Fibroblast of skin of abdomen (primary cell): ENCODE measurements around the gene YTHDF1.

Source experiments
- DNase-seq: peaks from one replicate; pipeline ENCODE4 v3.0.0-alpha.2; 2013

YTHDF1 gene

GRCh38 chr20:63155266-63156165, 60.4 kb downstream of the YTHDF1 start:
- no peak for DNase-seq

GRCh38 chr20:63154395-63154794, 61.5 kb downstream of the YTHDF1 start:
- DNase-seq: no peak

GRCh38 chr20:63153254-63154221, 62.4 kb downstream of the YTHDF1 start:
- no peak for DNase-seq

GRCh38 chr20:63152322-63153253, 63.3 kb downstream of the YTHDF1 start:
- no peak for DNase-seq

GRCh38 chr20:63151554-63152321, 64.2 kb downstream of the YTHDF1 start:
- no peak for DNase-seq

- DNase-seq: no peak
Observed at GRCh38 chr20:63150911-63151531, 64.9 kb downstream of the YTHDF1 start.

GRCh38 chr20:63150391-63150898, 65.5 kb downstream of the YTHDF1 start:
- DNase-seq: no peak

GRCh38 chr20:63149531-63150192, 66.3 kb downstream of the YTHDF1 start:
- DNase-seq: no peak

- no peak for DNase-seq
Observed at GRCh38 chr20:63148696-63149095, 67.2 kb downstream of the YTHDF1 start.

- no peak for DNase-seq
Observed at GRCh38 chr20:63147532-63147931, 68.4 kb downstream of the YTHDF1 start.
